Suppressor macrophage treated with lipopolysaccharide for 4 hours (primary cell): ENCODE data around the gene MYBPC1.
A peak's percentile ranks its signal among the peaks of the same experiment; 100 is the strongest.
"Not testable (repeated sequence)": the region's sequence is repeated elsewhere in the genome, so short reads cannot be mapped to it uniquely, and the experiment has no call there.

Source experiments
- DNase-seq: peaks from one replicate; pipeline ENCODE4 v3.0.0-alpha.2; 2020

MYBPC1 gene

GRCh38 chr12:101697197-101697929, 102.6 kb downstream of the MYBPC1 start, which contains the start of gene CHPT1:
Gene CHPT1, plus strand, starts transcription at chr12:101697640. Its CDS starts 222 bp downstream, at chr12:101697862.
- peak; percentile 50 for DNase-seq

- DNase-seq, result peak; percentile 55
Observed at GRCh38 chr12:101697930-101698799, 103.4 kb downstream of the MYBPC1 start.

- no peak for DNase-seq
Observed at GRCh38 chr12:101698800-101699347, 104.1 kb downstream of the MYBPC1 start.

- DNase-seq, result no peak
Observed at GRCh38 chr12:101700299-101700820, 105.6 kb downstream of the MYBPC1 start.

- DNase-seq, result no peak
Observed at GRCh38 chr12:101703487-101703886, 108.7 kb downstream of the MYBPC1 start.

GRCh38 chr12:101706403-101706802, 111.6 kb downstream of the MYBPC1 start:
- DNase-seq, result no peak

GRCh38 chr12:101707131-101707782, 112.5 kb downstream of the MYBPC1 start:
- no peak for DNase-seq

GRCh38 chr12:101710288-101710687, 115.5 kb downstream of the MYBPC1 start:
- no peak for DNase-seq

GRCh38 chr12:101713059-101713682, 118.4 kb downstream of the MYBPC1 start:
- no peak for DNase-seq

- no peak for DNase-seq
Observed at GRCh38 chr12:101713930-101714329, 119.2 kb downstream of the MYBPC1 start.

- peak; percentile 47 for DNase-seq
Observed at GRCh38 chr12:101714877-101715444, 120.2 kb downstream of the MYBPC1 start.

GRCh38 chr12:101719566-101719965, 124.8 kb downstream of the MYBPC1 start:
- no peak for DNase-seq

- no peak for DNase-seq
Observed at GRCh38 chr12:101720118-101720517, 125.3 kb downstream of the MYBPC1 start.

- DNase-seq, result no peak
Observed at GRCh38 chr12:101722392-101722791, 127.6 kb downstream of the MYBPC1 start.

- no peak for DNase-seq
Observed at GRCh38 chr12:101727098-101727497, 132.3 kb downstream of the MYBPC1 start.

- DNase-seq, result no peak
Observed at GRCh38 chr12:101729842-101730241, 135.1 kb downstream of the MYBPC1 start.

- DNase-seq, result no peak
Observed at GRCh38 chr12:101732318-101732717, 137.5 kb downstream of the MYBPC1 start.

- no peak for DNase-seq
Observed at GRCh38 chr12:101733166-101733565, 138.4 kb downstream of the MYBPC1 start.

- DNase-seq, result not testable (repeated sequence)
Observed at GRCh38 chr12:101734482-101734881, 139.7 kb downstream of the MYBPC1 start.
